ENCODE data around the gene AFAP1L2.

- no peak for TF ChIP-seq CTCF (conservative IDR thresholded peaks at IDR 0.05; ENCODE audit: low read depth, low read length)
- no peak for TF ChIP-seq EZH2 (IDR thresholded peaks at IDR 0.05; ENCODE audit: borderline replicate concordance, low read depth, low read length, poor library complexity, severe bottlenecking)
These were observed 118.3 kb downstream of the AFAP1L2 start for GRCh38 chr10:114285961-114286441.

Data from A673 (cell line).